HS-27A (cell line): ENCODE data around the gene DGCR6L.
"Not testable (repeated sequence)": the region's sequence is repeated elsewhere in the genome, so short reads cannot be mapped to it uniquely, and the experiment has no call there.

ENCODE experiments used
- DNase-seq: peaks from one replicate; pipeline ENCODE4 v3.0.0-alpha.2; 2012; ENCODE audit warnings: low read depth, missing footprints

DGCR6L gene

GRCh38 chr22:20308806-20309650, 10.8 kb downstream of the DGCR6L start:
- DNase-seq: not testable (repeated sequence)

GRCh38 chr22:20307448-20308447, 12.1 kb downstream of the DGCR6L start:
- not testable (repeated sequence) for DNase-seq

GRCh38 chr22:20306646-20307447, 13.0 kb downstream of the DGCR6L start:
- DNase-seq: not testable (repeated sequence)

GRCh38 chr22:20305894-20306645, 13.8 kb downstream of the DGCR6L start:
- DNase-seq: no peak

- not testable (repeated sequence) for DNase-seq
Measured at GRCh38 chr22:20305230-20305893, 14.5 kb downstream of the DGCR6L start.

GRCh38 chr22:20304646-20305045, 15.2 kb downstream of the DGCR6L start:
- no peak for DNase-seq

- not testable (repeated sequence) for DNase-seq
Measured at GRCh38 chr22:20303229-20303534, 16.7 kb downstream of the DGCR6L start.

GRCh38 chr22:20302438-20303228, 17.2 kb downstream of the DGCR6L start:
- no peak for DNase-seq

GRCh38 chr22:20299746-20300136, 20.1 kb downstream of the DGCR6L start:
- DNase-seq: no peak

GRCh38 chr22:20298803-20299745, 20.8 kb downstream of the DGCR6L start:
- no peak for DNase-seq

- no peak for DNase-seq
Measured at GRCh38 chr22:20298110-20298802, 21.6 kb downstream of the DGCR6L start.

GRCh38 chr22:20297414-20298109, 22.3 kb downstream of the DGCR6L start:
- DNase-seq: no peak

- no peak for DNase-seq
Measured at GRCh38 chr22:20296598-20296997, 23.3 kb downstream of the DGCR6L start.

- DNase-seq: no peak
Measured at GRCh38 chr22:20295262-20296064, 24.4 kb downstream of the DGCR6L start.

GRCh38 chr22:20292673-20293232, 27.1 kb downstream of the DGCR6L start:
- DNase-seq: no peak

GRCh38 chr22:20292108-20292507, 27.8 kb downstream of the DGCR6L start:
- no peak for DNase-seq
